ENCODE measurements around the gene ARMC3. TPM values are rescaled to one million over a fixed set of nuclear protein-coding genes. Genes with fewer than 3 reads are reported as not detected.

ARMC3 gene
- total and polyA plus RNA-seq, 2 experiments from 2014 or later = 0.24 TPM; not detected in 1

- TF ChIP-seq, protein P1, sequence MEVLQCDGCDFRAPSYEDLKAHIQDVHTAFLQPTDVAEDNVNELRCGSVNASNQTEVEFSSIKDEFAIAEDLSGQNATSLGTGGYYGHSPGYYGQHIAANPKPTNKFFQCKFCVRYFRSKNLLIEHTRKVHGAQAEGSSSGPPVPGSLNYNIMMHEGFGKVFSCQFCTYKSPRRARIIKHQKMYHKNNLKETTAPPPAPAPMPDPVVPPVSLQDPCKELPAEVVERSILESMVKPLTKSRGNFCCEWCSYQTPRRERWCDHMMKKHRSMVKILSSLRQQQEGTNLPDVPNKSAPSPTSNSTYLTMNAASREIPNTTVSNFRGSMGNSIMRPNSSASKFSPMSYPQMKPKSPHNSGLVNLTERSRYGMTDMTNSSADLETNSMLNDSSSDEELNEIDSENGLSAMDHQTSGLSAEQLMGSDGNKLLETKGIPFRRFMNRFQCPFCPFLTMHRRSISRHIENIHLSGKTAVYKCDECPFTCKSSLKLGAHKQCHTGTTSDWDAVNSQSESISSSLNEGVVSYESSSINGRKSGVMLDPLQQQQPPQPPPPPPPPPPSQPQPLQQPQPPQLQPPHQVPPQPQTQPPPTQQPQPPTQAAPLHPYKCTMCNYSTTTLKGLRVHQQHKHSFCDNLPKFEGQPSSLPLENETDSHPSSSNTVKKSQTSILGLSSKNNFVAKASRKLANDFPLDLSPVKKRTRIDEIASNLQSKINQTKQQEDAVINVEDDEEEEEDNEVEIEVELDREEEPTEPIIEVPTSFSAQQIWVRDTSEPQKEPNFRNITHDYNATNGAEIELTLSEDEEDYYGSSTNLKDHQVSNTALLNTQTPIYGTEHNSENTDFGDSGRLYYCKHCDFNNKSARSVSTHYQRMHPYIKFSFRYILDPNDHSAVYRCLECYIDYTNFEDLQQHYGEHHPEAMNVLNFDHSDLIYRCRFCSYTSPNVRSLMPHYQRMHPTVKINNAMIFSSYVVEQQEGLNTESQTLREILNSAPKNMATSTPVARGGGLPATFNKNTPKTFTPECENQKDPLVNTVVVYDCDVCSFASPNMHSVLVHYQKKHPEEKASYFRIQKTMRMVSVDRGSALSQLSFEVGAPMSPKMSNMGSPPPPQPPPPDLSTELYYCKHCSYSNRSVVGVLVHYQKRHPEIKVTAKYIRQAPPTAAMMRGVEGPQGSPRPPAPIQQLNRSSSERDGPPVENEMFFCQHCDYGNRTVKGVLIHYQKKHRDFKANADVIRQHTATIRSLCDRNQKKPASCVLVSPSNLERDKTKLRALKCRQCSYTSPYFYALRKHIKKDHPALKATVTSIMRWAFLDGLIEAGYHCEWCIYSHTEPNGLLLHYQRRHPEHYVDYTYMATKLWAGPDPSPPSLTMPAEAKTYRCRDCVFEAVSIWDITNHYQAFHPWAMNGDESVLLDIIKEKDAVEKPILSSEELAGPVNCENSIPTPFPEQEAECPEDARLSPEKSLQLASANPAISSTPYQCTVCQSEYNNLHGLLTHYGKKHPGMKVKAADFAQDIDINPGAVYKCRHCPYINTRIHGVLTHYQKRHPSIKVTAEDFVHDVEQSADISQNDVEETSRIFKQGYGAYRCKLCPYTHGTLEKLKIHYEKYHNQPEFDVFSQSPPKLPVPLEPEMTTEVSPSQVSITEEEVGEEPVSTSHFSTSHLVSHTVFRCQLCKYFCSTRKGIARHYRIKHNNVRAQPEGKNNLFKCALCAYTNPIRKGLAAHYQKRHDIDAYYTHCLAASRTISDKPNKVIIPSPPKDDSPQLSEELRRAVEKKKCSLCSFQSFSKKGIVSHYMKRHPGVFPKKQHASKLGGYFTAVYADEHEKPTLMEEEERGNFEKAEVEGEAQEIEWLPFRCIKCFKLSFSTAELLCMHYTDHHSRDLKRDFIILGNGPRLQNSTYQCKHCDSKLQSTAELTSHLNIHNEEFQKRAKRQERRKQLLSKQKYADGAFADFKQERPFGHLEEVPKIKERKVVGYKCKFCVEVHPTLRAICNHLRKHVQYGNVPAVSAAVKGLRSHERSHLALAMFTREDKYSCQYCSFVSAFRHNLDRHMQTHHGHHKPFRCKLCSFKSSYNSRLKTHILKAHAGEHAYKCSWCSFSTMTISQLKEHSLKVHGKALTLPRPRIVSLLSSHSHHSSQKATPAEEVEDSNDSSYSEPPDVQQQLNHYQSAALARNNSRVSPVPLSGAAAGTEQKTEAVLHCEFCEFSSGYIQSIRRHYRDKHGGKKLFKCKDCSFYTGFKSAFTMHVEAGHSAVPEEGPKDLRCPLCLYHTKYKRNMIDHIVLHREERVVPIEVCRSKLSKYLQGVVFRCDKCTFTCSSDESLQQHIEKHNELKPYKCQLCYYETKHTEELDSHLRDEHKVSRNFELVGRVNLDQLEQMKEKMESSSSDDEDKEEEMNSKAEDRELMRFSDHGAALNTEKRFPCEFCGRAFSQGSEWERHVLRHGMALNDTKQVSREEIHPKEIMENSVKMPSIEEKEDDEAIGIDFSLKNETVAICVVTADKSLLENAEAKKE (CRISPR knock-in tag; IDR thresholded peaks at IDR 0.05) = no peak
- TF ChIP-seq POLR2AphosphoS5 (IDR thresholded peaks at IDR 0.05; ENCODE audit: low read depth) (no peak), NANOG (IDR thresholded peaks at IDR 0.05; ENCODE audit: borderline replicate concordance) (no peak), ZNF114 (CRISPR knock-in tag; IDR thresholded peaks at IDR 0.05) (no peak)
These were observed 48.7 kb downstream of the ARMC3 start (continued) for GRCh38 chr10:22976534-22976933.

DNA sequence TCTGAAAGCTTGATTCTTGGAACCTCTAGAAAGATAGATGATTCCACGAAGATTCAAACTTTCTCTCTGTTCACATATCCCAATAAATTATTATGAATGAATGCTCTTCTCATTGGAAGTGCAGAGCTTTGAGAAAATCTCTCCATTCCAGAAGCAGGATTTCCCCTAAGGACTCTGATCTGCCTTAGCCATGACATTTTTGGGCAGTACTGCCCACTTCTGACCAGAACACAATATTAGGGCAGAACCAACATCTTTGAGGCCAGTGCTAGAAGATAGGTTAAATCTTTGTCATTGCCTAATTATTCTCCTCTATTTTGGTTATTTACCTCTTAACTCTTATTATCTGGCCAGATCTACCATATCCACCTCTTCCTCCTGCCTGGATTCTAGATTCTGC is 49.9 kb downstream of the ARMC3 start:
- Mint-ChIP-seq H3K9me3 (no peaks in the 10 kb centered on the region), H3K27me3 (ENCODE audit: insufficient read depth, low read depth, poor library complexity) (no peaks in the 10 kb centered on the region), H3K27ac (no peak overlapping the region), H3K36me3 (ENCODE audit: low read depth) (no peaks in the 10 kb centered on the region), H3K4me1 (peaks cover 10% of the 10 kb centered on the region), H3K4me3 (no peak overlapping the region)
- H3K27ac ChIP-seq (ENCODE audit: low read depth) = no peak overlapping the region
- no peaks in the 10 kb centered on the region for H3K27me3 ChIP-seq (ENCODE audit: insufficient read depth)
- no peaks in the 10 kb centered on the region for H3F3A ChIP-seq (replicated peaks; ENCODE audit: low read depth)
- H2AFZ ChIP-seq = no peak overlapping the region
- no peaks in the 10 kb centered on the region for H3K9me2 ChIP-seq (ENCODE audit: insufficient read depth)
- no peaks in the 10 kb centered on the region for H3K36me3 ChIP-seq (ENCODE audit: insufficient read depth)
- ATAC-seq = no peak
- TF ChIP-seq CTCF (conservative IDR thresholded peaks at IDR 0.05; ENCODE audit: low read depth in 2 of 2) = 0 out of 4 replicates have a peak, but pooled peaks of 1 of the 2 experiments have one; percentile 9
- no peak for TF ChIP-seq EZH2phosphoT487 (IDR thresholded peaks at IDR 0.05; ENCODE audit: unreplicated experiment)
- H3K4me2 ChIP-seq = no peak overlapping the region
- H3K4me1 ChIP-seq (ENCODE audit: insufficient read depth) = peaks cover 17% of the 10 kb centered on the region
- no peaks in the 10 kb centered on the region for H3K79me2 ChIP-seq (replicated peaks; ENCODE audit: insufficient read depth)
- no peak overlapping the region for H3K4me3 ChIP-seq
- DNase-seq (ENCODE audit: low spot score) = no peak
- H4K20me1 ChIP-seq (replicated peaks; ENCODE audit: insufficient read depth) = no peaks in the 10 kb centered on the region

All from GM23338 (cell line).